HL-60/S4 (cell line): ENCODE measurements around the gene AATF.

Experiments
- in situ Hi-C: fragments of 300-500 bp; cut with MboI; formaldehyde crosslinking; loops from 2 replicates; pipeline ENCODE4 v1.14.3; 2022; ENCODE audit warnings: low sequenced_read_pairs

Gene AATF

GRCh38 chr17:36977568-36977967, 28.8 kb downstream of the AATF start:
- in situ Hi-C loops: no loop called here

GRCh38 chr17:36978810-36979564, 30.2 kb downstream of the AATF start:
- in situ Hi-C loops: no loop called here

DNA sequence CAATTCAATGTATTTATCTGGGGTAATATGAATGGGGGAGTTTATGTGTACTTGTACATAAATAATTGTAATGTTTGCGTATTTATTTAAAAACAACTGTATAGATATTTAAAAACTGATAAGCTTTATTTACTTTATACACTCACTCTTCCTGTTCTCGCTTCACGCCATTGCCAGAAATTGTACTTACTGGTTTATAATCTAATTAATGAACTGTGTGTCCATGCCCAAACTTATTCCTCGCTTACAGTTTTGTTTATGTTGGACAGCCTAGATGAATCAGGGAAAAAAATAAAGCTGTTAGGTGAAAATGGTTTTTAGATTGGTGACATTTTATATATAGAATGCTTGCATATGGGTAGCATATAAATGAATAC, 30.8 kb downstream of the AATF start:
- in situ Hi-C loops: no loop called here

GRCh38 chr17:36980280-36980761, 31.6 kb downstream of the AATF start:
- in situ Hi-C loops: no loop called here

GRCh38 chr17:36983618-36984017, 34.9 kb downstream of the AATF start:
- in situ Hi-C loops: no loop called here

DNA sequence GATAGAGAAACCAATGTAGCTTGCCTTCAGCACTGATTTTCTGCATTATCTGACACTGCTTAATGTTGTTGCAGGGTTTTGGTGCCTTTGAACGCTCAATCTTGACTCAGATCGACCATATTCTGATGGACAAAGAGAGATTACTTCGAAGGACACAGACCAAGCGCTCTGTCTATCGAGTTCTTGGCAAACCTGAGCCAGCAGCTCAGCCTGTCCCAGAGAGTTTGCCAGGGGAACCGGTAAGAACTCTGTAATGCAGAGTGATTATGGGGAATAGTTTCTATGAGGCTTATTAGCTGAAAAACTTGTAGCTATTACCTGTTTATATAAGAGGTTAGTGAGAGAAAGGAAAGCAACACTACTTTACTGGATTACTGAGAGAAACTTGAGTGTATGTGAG, 40.4 kb downstream of the AATF start:
- in situ Hi-C loops: no loop called here

GRCh38 chr17:36992701-36993100, 43.9 kb downstream of the AATF start:
- in situ Hi-C loops: no loop called here

- in situ Hi-C loops: no loop called here
These were observed 44.5 kb downstream of the AATF start for GRCh38 chr17:36993227-36993626.

- in situ Hi-C loops: no loop called here
These were observed 45.7 kb downstream of the AATF start for GRCh38 chr17:36994438-36994837.

DNA sequence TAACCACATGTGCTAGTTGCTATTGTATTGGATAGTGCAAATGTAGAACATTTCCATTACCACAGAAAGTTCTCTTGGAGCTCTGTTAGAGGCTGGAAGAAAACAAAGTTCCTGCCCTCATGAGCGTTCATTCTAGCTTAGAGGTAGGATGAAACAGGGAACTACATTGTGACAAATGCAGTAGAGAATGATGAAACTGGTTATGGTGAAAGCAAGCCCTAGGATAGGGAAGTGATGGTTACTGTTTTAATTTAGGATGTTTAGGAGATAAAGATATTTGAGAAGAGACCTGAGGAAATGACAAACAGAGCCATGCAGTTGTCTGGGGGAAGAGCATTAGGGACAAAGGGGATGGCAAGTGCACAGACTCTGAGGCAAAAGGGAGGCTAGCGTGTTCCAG, 50.7 kb downstream of the AATF start:
- in situ Hi-C loops: no loop called here

DNA sequence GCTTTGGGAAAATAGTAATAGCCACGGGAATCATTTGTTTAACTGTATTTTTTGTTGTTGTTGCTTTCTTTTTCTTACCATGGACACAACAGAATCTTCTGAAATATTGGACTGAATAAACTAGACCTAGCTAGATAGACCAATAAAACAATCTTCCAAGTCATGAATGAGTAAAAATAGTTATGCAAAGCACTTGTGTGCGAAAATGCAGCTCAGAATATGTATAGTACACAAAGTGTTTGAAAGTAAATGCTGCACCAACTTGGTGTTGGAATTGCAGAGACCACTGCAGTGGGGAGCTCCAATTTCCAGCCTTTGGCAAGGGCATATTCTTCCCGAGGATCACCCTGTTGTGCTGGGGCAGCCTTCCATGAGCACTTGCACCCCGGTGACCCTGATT, 68.0 kb downstream of the AATF start:
- in situ Hi-C loops: no loop called here

- in situ Hi-C loops: no loop called here
These were observed 68.7 kb downstream of the AATF start for GRCh38 chr17:37017404-37017803.

DNA sequence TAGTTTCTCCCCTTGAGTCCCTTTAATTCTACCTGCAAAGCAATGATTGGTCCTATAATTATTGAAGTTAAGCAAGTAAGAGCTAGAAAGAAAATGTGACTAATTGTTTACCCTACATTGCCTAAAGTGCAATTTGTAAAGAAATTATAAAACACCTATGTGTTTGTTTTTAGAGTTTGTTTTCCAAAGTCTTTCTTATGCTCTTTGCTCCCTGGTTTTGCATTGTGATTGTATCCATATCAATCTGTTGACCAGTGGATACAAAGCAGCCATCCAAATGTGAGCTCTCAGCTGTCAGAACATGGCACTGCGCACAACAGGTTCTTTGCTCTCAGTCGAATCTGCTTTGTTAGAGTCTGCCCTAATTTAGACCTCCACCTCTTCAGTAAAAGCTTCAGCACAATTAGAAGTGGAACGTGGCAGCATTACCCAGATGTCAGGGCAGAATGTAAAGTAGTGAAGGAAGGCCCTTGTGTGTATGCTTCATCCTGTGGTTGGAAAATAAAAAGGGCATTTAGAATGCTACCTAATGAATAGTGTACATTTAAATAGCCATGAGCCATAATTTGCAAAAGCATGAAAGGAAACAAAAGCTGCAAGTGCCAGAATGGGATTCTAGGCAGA, 70.5 kb downstream of the AATF start:
- in situ Hi-C loops: no loop called here

DNA sequence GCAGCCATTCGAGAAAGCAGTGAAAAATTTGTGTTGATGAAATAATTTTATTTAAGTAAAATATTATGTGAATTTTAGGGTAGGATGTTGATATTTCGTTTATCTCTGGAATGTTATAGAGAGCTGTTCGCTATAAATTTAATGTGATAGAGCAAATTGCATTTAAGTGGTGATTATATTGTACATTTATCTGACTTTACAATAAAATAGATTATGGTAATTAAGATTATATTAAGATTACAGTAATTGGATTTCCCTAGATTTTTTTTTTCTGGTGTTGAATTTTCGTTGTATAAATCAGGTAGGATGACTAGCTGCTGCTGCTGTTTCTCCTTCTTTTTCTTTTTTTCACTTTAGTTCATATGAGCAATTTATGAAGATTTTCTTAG, 71.0 kb downstream of the AATF start:
- in situ Hi-C loops: no loop called here

DNA sequence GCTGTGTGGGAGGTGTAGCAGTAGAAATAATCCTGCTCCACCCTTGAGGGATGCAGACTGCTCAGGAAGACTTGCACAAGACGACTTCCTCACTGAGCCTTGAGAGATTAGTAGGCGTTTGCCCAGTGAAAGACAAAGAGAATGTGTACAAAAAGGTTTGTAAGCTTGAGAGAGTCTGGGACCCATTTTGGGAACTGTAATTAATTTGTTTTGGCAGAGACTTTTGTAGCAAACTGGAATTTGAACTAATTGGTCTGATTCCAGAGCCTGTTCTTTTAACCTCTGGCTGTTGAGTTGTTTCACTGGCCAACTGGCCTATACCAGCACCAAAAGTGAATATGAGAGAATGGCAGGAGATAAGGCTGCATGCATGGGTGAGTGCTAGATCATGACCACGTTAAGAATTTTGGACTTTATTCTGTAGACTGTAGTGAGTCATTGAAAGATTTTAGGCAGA, 75.5 kb downstream of the AATF start:
- in situ Hi-C loops: no loop called here

GRCh38 chr17:37025238-37025637, 76.5 kb downstream of the AATF start:
- in situ Hi-C loops: loop anchor here (25.0 kb wide), 1 partner anchor 388 kb away; no protein-coding TSS in a partner anchor

DNA sequence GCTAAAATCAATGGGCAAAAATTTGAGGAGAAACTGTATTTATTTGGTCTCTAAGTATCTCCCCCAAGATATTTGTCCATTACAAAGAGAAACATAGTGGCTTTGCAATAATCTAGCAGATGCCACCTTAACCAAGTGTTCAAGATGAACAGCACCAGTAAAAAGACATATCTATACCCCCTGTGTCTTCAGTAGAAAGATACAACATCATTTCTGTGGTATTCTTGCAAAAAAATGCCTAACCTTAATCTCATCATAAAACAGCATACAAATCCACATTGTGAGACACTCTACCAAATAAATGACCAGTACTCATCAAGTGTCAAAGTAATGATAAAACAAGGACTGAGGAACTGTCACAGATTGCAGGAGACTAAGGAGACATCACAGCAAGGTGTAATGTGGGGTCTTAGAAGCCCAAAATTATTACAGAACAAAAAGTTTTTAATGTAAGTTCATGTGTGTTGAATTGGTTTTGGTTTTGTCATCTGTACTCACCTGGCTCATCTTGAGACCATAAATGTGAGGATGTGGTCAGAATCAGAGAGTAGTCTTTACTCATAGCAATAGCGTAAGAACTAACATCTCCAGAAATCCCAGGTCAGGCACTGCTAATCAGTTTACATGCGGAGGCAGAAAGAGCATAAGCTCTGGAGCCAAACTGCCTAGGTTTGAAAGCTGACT, 77.2 kb downstream of the AATF start:
- in situ Hi-C loops: loop anchor here (25.0 kb wide), 1 partner anchor 389 kb away; no protein-coding TSS in a partner anchor

DNA sequence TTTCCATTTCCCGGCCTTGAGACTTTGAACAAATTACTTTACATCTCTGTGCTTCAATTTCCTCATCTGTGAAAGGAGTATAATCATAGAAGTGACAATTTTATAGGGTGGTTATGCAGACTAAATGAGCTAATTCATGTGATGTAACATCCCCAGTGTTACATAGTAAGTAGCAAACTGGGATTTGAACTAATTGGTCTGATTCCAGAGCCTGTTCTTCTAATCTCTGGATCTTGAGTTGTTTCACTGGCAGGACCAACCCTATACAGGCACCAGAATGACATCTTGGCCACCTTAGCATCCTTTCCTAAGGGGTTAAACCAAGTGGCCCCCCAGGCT, 77.7 kb downstream of the AATF start:
- in situ Hi-C loops: loop anchor here (25.0 kb wide), 1 partner anchor 389 kb away; no protein-coding TSS in a partner anchor

GRCh38 chr17:37028040-37028439, 79.3 kb downstream of the AATF start:
- in situ Hi-C loops: loop anchor here (25.0 kb wide), 1 partner anchor 391 kb away; no protein-coding TSS in a partner anchor

DNA sequence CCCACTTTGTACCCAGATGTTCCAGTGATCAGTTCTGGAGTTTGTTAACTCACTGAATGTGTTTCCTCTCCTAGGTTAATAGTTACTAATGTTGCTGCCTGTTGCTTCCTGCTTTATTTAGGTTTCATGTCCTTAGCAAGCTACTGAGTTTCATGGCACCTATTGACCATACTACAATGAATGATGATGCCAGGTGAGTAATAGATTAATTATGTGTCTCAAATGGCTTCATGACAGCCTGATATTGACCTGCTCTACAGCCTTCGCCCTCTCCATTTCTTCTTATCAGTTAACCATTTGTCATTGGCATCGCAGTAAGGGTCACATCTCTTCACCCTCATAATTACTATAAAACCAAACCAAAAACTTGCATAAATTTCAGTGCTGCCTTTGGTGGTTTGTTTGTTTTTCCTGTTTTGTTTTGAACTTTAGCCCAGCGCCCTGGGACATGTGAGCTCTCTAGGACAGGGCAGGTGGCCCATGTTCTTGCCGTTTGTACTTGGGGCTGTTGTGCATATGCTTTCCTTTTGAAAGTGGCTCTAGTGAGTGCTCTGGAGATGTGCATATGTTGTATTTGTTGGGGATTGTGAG, 82.8 kb downstream of the AATF start:
- in situ Hi-C loops: loop anchor here (25.0 kb wide), 1 partner anchor 394 kb away; no protein-coding TSS in a partner anchor

GRCh38 chr17:37037590-37038155, 88.9 kb downstream of the AATF start:
- in situ Hi-C loops: loop anchor here (25.0 kb wide), 1 partner anchor 400 kb away; no protein-coding TSS in a partner anchor
